ENCODE results near the gene MGAM2. TPM values are rescaled to one million over a fixed set of nuclear protein-coding genes. Genes with fewer than 3 reads are reported as not detected.

MGAM2 gene
- polyA plus RNA-seq, 2 of the 4 experiments (the other 2 are of a cell fraction): 0.01 to 0.25 TPM

GRCh38 chr7:142257958-142258357, 146.4 kb downstream of the MGAM2 start, which contains the start of gene PRSS58:
Gene PRSS58 (minus strand): TSS chr7:142258058. CDS start chr7:142257707, 351 bp downstream.
- H3K9me3 ChIP-seq: no peaks in the 10 kb centered on the region
- no peak for ATAC-seq
- no peak within 1 kb of the TSS for H3K4me3 ChIP-seq
- no peaks in the 10 kb centered on the region for H3K4me1 ChIP-seq
- H3K4me2 ChIP-seq: no peak within 1 kb of the TSS
- H3K27ac ChIP-seq: no peak within 1 kb of the TSS
- TF ChIP-seq FOSL2 (IDR thresholded peaks at IDR 0.05): no peak
- TF ChIP-seq FOSL2 (CRISPR knock-in tag; IDR thresholded peaks at IDR 0.05): no peak
- no peak for TF ChIP-seq RAD21 (conservative IDR thresholded peaks at IDR 0.05 in 1 of 2, IDR thresholded peaks at IDR 0.05 in 1 of 2)
- no peak for TF ChIP-seq EHF (CRISPR knock-in tag; IDR thresholded peaks at IDR 0.05)
- TF ChIP-seq CEBPB (IDR thresholded peaks at IDR 0.05): no peak
- TF ChIP-seq CBX8 (IDR thresholded peaks at IDR 0.05): no peak
- TF ChIP-seq ZNF302 (CRISPR knock-in tag; IDR thresholded peaks at IDR 0.05): no peak
- TF ChIP-seq HOXA7 (CRISPR knock-in tag; IDR thresholded peaks at IDR 0.05): no peak
- no peak for TF ChIP-seq ATOH8 (CRISPR knock-in tag; IDR thresholded peaks at IDR 0.05; ENCODE audit: low read depth)
- no peak for TF ChIP-seq JUN (IDR thresholded peaks at IDR 0.05)
- TF ChIP-seq EP300 (IDR thresholded peaks at IDR 0.05): no peak
- TF ChIP-seq JUNB (IDR thresholded peaks at IDR 0.05): no peak
- no peak for TF ChIP-seq FOSB (CRISPR knock-in tag; IDR thresholded peaks at IDR 0.05)
- TF ChIP-seq, protein P1, sequence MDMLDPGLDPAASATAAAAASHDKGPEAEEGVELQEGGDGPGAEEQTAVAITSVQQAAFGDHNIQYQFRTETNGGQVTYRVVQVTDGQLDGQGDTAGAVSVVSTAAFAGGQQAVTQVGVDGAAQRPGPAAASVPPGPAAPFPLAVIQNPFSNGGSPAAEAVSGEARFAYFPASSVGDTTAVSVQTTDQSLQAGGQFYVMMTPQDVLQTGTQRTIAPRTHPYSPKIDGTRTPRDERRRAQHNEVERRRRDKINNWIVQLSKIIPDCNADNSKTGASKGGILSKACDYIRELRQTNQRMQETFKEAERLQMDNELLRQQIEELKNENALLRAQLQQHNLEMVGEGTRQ (IDR thresholded peaks at IDR 0.05): no peak
- TF ChIP-seq PBX3 (IDR thresholded peaks at IDR 0.05): no peak
- TF ChIP-seq, protein P2, sequence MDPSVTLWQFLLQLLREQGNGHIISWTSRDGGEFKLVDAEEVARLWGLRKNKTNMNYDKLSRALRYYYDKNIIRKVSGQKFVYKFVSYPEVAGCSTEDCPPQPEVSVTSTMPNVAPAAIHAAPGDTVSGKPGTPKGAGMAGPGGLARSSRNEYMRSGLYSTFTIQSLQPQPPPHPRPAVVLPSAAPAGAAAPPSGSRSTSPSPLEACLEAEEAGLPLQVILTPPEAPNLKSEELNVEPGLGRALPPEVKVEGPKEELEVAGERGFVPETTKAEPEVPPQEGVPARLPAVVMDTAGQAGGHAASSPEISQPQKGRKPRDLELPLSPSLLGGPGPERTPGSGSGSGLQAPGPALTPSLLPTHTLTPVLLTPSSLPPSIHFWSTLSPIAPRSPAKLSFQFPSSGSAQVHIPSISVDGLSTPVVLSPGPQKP (IDR thresholded peaks at IDR 0.05; ENCODE audit: low read depth, low read length): no peak
- TF ChIP-seq RCOR1 (IDR thresholded peaks at IDR 0.05; ENCODE audit: low read depth, low read length): no peak
- TF ChIP-seq POLR2A (IDR thresholded peaks at IDR 0.05; ENCODE audit: low read length): no peak
- no peak for TF ChIP-seq HDAC2 (IDR thresholded peaks at IDR 0.05)
- TF ChIP-seq ZC3H11A (IDR thresholded peaks at IDR 0.05): no peak
- TF ChIP-seq PHF8 (IDR thresholded peaks at IDR 0.05; ENCODE audit: borderline replicate concordance, low read depth): no peak
- FAIRE-seq: no peak
- WGBS (ENCODE audit: missing lambda C conversion rate): 17% methylated on average over 1 of the region's 1 CpG
- POLR2A ChIA-PET: no interaction called here
- CTCF ChIA-PET: interaction anchor here (1.0 kb wide), 1 partner anchor 12 kb away, joined by 3 read pairs; no protein-coding TSS in a partner anchor
- DNase-seq (ENCODE audit: low read depth in 1 of 2, low spot score in 1 of 2): no peak

- POLR2A ChIA-PET: no interaction called here
- TF ChIP-seq, protein P3, sequence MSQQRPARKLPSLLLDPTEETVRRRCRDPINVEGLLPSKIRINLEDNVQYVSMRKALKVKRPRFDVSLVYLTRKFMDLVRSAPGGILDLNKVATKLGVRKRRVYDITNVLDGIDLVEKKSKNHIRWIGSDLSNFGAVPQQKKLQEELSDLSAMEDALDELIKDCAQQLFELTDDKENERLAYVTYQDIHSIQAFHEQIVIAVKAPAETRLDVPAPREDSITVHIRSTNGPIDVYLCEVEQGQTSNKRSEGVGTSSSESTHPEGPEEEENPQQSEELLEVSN (IDR thresholded peaks at IDR 0.05; ENCODE audit: borderline replicate concordance, low read depth): no peak
- TF ChIP-seq, protein P4, sequence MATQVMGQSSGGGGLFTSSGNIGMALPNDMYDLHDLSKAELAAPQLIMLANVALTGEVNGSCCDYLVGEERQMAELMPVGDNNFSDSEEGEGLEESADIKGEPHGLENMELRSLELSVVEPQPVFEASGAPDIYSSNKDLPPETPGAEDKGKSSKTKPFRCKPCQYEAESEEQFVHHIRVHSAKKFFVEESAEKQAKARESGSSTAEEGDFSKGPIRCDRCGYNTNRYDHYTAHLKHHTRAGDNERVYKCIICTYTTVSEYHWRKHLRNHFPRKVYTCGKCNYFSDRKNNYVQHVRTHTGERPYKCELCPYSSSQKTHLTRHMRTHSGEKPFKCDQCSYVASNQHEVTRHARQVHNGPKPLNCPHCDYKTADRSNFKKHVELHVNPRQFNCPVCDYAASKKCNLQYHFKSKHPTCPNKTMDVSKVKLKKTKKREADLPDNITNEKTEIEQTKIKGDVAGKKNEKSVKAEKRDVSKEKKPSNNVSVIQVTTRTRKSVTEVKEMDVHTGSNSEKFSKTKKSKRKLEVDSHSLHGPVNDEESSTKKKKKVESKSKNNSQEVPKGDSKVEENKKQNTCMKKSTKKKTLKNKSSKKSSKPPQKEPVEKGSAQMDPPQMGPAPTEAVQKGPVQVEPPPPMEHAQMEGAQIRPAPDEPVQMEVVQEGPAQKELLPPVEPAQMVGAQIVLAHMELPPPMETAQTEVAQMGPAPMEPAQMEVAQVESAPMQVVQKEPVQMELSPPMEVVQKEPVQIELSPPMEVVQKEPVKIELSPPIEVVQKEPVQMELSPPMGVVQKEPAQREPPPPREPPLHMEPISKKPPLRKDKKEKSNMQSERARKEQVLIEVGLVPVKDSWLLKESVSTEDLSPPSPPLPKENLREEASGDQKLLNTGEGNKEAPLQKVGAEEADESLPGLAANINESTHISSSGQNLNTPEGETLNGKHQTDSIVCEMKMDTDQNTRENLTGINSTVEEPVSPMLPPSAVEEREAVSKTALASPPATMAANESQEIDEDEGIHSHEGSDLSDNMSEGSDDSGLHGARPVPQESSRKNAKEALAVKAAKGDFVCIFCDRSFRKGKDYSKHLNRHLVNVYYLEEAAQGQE (IDR thresholded peaks at IDR 0.05): no peak
- TF ChIP-seq, protein P5, sequence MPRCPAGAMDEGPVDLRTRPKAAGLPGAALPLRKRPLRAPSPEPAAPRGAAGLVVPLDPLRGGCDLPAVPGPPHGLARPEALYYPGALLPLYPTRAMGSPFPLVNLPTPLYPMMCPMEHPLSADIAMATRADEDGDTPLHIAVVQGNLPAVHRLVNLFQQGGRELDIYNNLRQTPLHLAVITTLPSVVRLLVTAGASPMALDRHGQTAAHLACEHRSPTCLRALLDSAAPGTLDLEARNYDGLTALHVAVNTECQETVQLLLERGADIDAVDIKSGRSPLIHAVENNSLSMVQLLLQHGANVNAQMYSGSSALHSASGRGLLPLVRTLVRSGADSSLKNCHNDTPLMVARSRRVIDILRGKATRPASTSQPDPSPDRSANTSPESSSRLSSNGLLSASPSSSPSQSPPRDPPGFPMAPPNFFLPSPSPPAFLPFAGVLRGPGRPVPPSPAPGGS (IDR thresholded peaks at IDR 0.05): no peak
- TF ChIP-seq CBX8 (IDR thresholded peaks at IDR 0.05): no peak
- TF ChIP-seq JUNB (IDR thresholded peaks at IDR 0.05): no peak
- no peak for TF ChIP-seq CTCF (IDR thresholded peaks at IDR 0.05)
- no peak for TF ChIP-seq SREBF2 (IDR thresholded peaks at IDR 0.05)
- no peak for TF ChIP-seq TFCP2L1 (CRISPR knock-in tag; IDR thresholded peaks at IDR 0.05)
- no peak for TF ChIP-seq CEBPB (IDR thresholded peaks at IDR 0.05)
Observed at GRCh38 chr7:142263598-142264380, 152.3 kb downstream of the MGAM2 start.

More at GRCh38 chr7:142263598-142264380, 152.3 kb downstream of the MGAM2 start:
- DNase-seq (ENCODE audit: low read depth in 1 of 2, low spot score in 1 of 2) (no peak), ATAC-seq (no peak), FAIRE-seq (no peak)
- 35% methylated on average over 8 of the region's 8 CpGs for WGBS (ENCODE audit: missing lambda C conversion rate)
- Histone ChIP-seq H3K9me3 (0 out of 3 replicates have a peak, but pooled peaks cover 2% of the 10 kb centered on the region), H3K4me1 (no peaks in the 10 kb centered on the region), H3K4me3 (no peak overlapping the region), H3K27ac (no peak overlapping the region), H3K4me2 (no peak overlapping the region)
- CTCF ChIA-PET: no interaction called here

Measured in A549 (cell line).